Fibroblast of lung (primary cell): ENCODE data around the gene GRSF1. TPM values are rescaled to one million over a fixed set of nuclear protein-coding genes. Genes with fewer than 3 reads are reported as not detected.

ENCODE experiments used
- DNase-seq, 2 donors: peaks; one replicate each; pipeline versions ENCODE4 v3.0.0 to v3.0.0-alpha.2; 2010; ENCODE audit warnings: low read depth in 2 of 2
- H2AFZ ChIP-seq: 2 replicates; pipeline ENCODE4 v1.5.1; 2012; ENCODE audit warnings: low read length, control low read depth, inconsistent platforms
- H3K27ac ChIP-seq: 2 replicates; pipeline ENCODE4 v1.5.1; 2011; ENCODE audit warnings: low read length, control low read depth; ENCODE audit not compliant: insufficient read depth
- H3K27me3 ChIP-seq: 2 replicates; pipeline ENCODE4 v1.5.1; 2011; ENCODE audit warnings: mild to moderate bottlenecking, low read length; ENCODE audit not compliant: control insufficient read depth, insufficient read depth
- H3K36me3 ChIP-seq: 2 replicates; pipeline ENCODE4 v1.5.1; 2011; ENCODE audit warnings: low read length; ENCODE audit not compliant: control insufficient read depth, insufficient read depth
- H3K4me1 ChIP-seq: 2 replicates; pipeline ENCODE4 v1.5.1; 2011; ENCODE audit warnings: low read length; ENCODE audit not compliant: control insufficient read depth, insufficient read depth; ENCODE audit errors: extremely low read depth
- H3K4me2 ChIP-seq: 2 replicates; pipeline ENCODE4 v1.5.1; 2011; ENCODE audit warnings: low read length, control low read depth; ENCODE audit not compliant: insufficient read depth; ENCODE audit errors: extremely low read depth
- H3K4me3 ChIP-seq, 4 experiments: fragments of 200-600 bp in 1 of 4; sonication (generic) in 1 of 4; replicated peaks in 1 of 4; 2 replicates each; pipeline ENCODE4 v1.5.1; 2011 to 2016; ENCODE audit warnings: low read length in 4 of 4, low read depth in 3 of 4, mild to moderate bottlenecking in 3 of 4, control low read depth in 2 of 4, inconsistent platforms in 1 of 4, mixed read lengths in 1 of 4; ENCODE audit not compliant: insufficient read depth in 1 of 4; ENCODE audit errors: control extremely low read depth in 1 of 4
- H3K79me2 ChIP-seq: 2 replicates; pipeline ENCODE4 v1.5.1; 2012; ENCODE audit warnings: mild to moderate bottlenecking, low read length, inconsistent platforms; ENCODE audit not compliant: control insufficient read depth, insufficient read depth
- H3K9ac ChIP-seq: 2 replicates; pipeline ENCODE4 v1.5.1; 2011; ENCODE audit warnings: mild to moderate bottlenecking, low read length, control low read depth; ENCODE audit not compliant: insufficient read depth
- H3K9me3 ChIP-seq: 2 replicates; pipeline ENCODE4 v1.5.1; 2012; ENCODE audit warnings: low read depth, low read length; ENCODE audit not compliant: control insufficient read depth, insufficient read depth
- H4K20me1 ChIP-seq: 2 replicates; pipeline ENCODE4 v1.5.1; 2011; ENCODE audit warnings: low read length; ENCODE audit not compliant: control insufficient read depth, insufficient read depth; ENCODE audit errors: extremely low read depth
- CTCF ChIP-seq, 2 donors: IDR thresholded peaks in 1 of 2; conservative IDR thresholded peaks in 1 of 2; 1 replicate in 1 of 2; 2 replicates in 1 of 2; pipeline ENCODE4 v1.5.1; 2011 to 2012; ENCODE audit warnings: low read length in 2 of 2, control low read depth in 1 of 2, inconsistent platforms in 1 of 2, low read depth in 1 of 2, mild to moderate bottlenecking in 1 of 2
- EZH2 ChIP-seq: IDR thresholded peaks from 2 replicates; pipeline ENCODE4 v1.5.1; 2012; ENCODE audit warnings: low read length, control low read depth, mild to moderate bottlenecking; ENCODE audit errors: missing control alignments
- polyA plus RNA-seq, 2 donors: library from polyadenylated mRNA; depleted of rRNA in 1 of 2; stranded (reverse) in 1 of 2; unstranded in 1 of 2; fragments of >200 nt; gene quantifications; 2 replicates each; pipeline ENCODE4 v1.2.1, GENCODE V29; 2011 to 2012; ENCODE audit warnings: missing spikeins in 1 of 2
- total RNA-seq: library from RNA; depleted of rRNA; stranded (reverse); fragments of >200 nt; gene quantifications from 2 replicates; pipeline ENCODE4 v1.2.1, GENCODE V29; 2014

Gene GRSF1
- total and polyA plus RNA-seq, 2 donors (not counting 1 experiment from before 2014, with no cell fraction given), result 73.3 to 101 TPM

GRCh38 chr4:70768301-70768948 is 71.3 kb downstream of the GRSF1 start:
- Histone ChIP-seq H2AFZ (no peak overlapping the region), H3K9ac (no peak overlapping the region), H3K4me3 (no peak overlapping the region)

More at GRCh38 chr4:70768301-70768948, 71.3 kb downstream of the GRSF1 start:
- H4K20me1 ChIP-seq, result no peaks in the 10 kb centered on the region
- no peaks in the 10 kb centered on the region for H3K27me3 ChIP-seq
- peaks cover 7% of the 10 kb centered on the region for H3K36me3 ChIP-seq
- peak in 1 of 2 donors; percentile 45 for DNase-seq
- H3K4me1 ChIP-seq, result no peaks in the 10 kb centered on the region
- H3K4me2 ChIP-seq, result no peak overlapping the region
- no peaks in the 10 kb centered on the region for H3K9me3 ChIP-seq
- no peak overlapping the region for H3K27ac ChIP-seq
- no peaks in the 10 kb centered on the region for H3K79me2 ChIP-seq
- TF ChIP-seq CTCF (conservative IDR thresholded peaks at IDR 0.05 in 1 of 2, IDR thresholded peaks at IDR 0.05 in 1 of 2; ENCODE audit: low read depth in 1 of 2, low read length in 2 of 2), result no peak
- no peak for TF ChIP-seq EZH2

Other genes starting within 250 kb of the GRSF1 start
- not detected in 2 replicates for gene AMBN, start 247.6 kb downstream of the GRSF1 start, total RNA-seq
- gene AMBN, start 247.6 kb downstream of the GRSF1 start, polyA plus RNA-seq, result not detected in 2 replicates
- gene ENAM, start 211.1 kb downstream of the GRSF1 start, total RNA-seq, result under 0.01 and 0.50 TPM in 2 replicates
- 0.33 and 0.58 TPM in 2 replicates for gene ENAM, start 211.1 kb downstream of the GRSF1 start, polyA plus RNA-seq
- gene JCHAIN, start 173.4 kb downstream of the GRSF1 start, total RNA-seq, result 14.1 and 28.7 TPM in 2 replicates
- 9.3 and 11.3 TPM in 2 replicates for gene JCHAIN, start 173.4 kb downstream of the GRSF1 start, polyA plus RNA-seq
- gene UTP3, start 151.4 kb downstream of the GRSF1 start, total RNA-seq, result 17.8 and 19.3 TPM in 2 replicates
- gene UTP3, start 151.4 kb downstream of the GRSF1 start, polyA plus RNA-seq, result 20.4 and 26.9 TPM in 2 replicates
- 71.7 and 97.8 TPM in 2 replicates for gene RUFY3, start 117.9 kb downstream of the GRSF1 start, total RNA-seq
- gene RUFY3, start 117.9 kb downstream of the GRSF1 start, polyA plus RNA-seq, result 23.6 and 36.3 TPM in 2 replicates
- gene MOB1B, start 62.5 kb upstream of the GRSF1 start, total RNA-seq, result 11.3 and 17.5 TPM in 2 replicates
- 14.9 and 20.7 TPM in 2 replicates for gene MOB1B, start 62.5 kb upstream of the GRSF1 start, polyA plus RNA-seq
- gene DCK, start 153.8 kb upstream of the GRSF1 start, total RNA-seq, result 10.0 and 12.2 TPM in 2 replicates
- gene DCK, start 153.8 kb upstream of the GRSF1 start, polyA plus RNA-seq, result 18.4 and 20.4 TPM in 2 replicates